ENCODE data around the gene OR5C1. TPM values are rescaled to one million over a fixed set of nuclear protein-coding genes. Genes with fewer than 3 reads are reported as not detected.
"Not testable (repeated sequence)": the region's sequence is repeated elsewhere in the genome, so short reads cannot be mapped to it uniquely, and the experiment has no call there.

Gene OR5C1
- total and polyA plus RNA-seq, 2 experiments from 2014 or later = not detected

DNA sequence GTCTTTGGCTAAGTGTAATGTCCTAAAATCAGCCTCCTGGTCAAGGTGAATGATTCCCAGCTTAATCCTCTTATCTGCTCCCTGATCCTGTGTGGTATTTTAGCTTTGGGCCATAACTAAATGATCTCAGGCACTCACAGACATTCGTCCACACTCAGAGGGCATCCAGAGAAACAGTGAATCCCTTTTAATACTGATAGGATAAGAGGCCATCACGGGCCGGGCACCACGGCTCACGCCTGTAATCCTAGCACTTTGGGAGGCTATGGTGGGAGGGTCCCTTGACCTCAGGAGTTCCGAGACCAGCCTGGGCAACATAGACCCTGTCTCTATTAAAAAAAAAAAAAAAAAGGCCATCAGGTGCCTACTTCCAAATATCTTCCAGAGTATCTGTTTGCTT, 33.3 kb downstream of the OR5C1 start:
- Histone ChIP-seq H3K27me3 (no peaks in the 10 kb centered on the region), H3K4me3 (no peak overlapping the region), H3K9me3 (ENCODE audit: low read depth) (no peaks in the 10 kb centered on the region), H3K79me2 (peaks cover 36% of the 10 kb centered on the region), H3K4me1 (ENCODE audit: insufficient read depth) (peaks cover 19% of the 10 kb centered on the region), H4K20me1 (ENCODE audit: insufficient read depth, poor library complexity, severe bottlenecking) (no peaks in the 10 kb centered on the region), H3K27ac (no peak overlapping the region), H3K9me2 (replicated peaks; ENCODE audit: insufficient read depth) (no peaks in the 10 kb centered on the region), H3K4me2 (no peak overlapping the region), H2AFZ (no peak overlapping the region), H3K36me3 (replicated peaks; ENCODE audit: insufficient read depth, low read depth) (no peaks in the 10 kb centered on the region)
- WGBS (ENCODE audit: low lambda C conversion rate, missing lambda C conversion rate) = 72% methylated on average over 6 of the region's 6 CpGs
- TF ChIP-seq EZH2 (IDR thresholded peaks at IDR 0.05; ENCODE audit: borderline replicate concordance) (no peak), EZH2phosphoT487 (IDR thresholded peaks at IDR 0.05; ENCODE audit: low read depth, severe bottlenecking, unreplicated experiment) (no peak)
- TF ChIP-seq, protein P1, sequence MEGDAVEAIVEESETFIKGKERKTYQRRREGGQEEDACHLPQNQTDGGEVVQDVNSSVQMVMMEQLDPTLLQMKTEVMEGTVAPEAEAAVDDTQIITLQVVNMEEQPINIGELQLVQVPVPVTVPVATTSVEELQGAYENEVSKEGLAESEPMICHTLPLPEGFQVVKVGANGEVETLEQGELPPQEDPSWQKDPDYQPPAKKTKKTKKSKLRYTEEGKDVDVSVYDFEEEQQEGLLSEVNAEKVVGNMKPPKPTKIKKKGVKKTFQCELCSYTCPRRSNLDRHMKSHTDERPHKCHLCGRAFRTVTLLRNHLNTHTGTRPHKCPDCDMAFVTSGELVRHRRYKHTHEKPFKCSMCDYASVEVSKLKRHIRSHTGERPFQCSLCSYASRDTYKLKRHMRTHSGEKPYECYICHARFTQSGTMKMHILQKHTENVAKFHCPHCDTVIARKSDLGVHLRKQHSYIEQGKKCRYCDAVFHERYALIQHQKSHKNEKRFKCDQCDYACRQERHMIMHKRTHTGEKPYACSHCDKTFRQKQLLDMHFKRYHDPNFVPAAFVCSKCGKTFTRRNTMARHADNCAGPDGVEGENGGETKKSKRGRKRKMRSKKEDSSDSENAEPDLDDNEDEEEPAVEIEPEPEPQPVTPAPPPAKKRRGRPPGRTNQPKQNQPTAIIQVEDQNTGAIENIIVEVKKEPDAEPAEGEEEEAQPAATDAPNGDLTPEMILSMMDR (IDR thresholded peaks at IDR 0.05; ENCODE audit: poor library complexity) = no peak
- DNase-seq (ENCODE audit: low spot score) = no peak

DNA sequence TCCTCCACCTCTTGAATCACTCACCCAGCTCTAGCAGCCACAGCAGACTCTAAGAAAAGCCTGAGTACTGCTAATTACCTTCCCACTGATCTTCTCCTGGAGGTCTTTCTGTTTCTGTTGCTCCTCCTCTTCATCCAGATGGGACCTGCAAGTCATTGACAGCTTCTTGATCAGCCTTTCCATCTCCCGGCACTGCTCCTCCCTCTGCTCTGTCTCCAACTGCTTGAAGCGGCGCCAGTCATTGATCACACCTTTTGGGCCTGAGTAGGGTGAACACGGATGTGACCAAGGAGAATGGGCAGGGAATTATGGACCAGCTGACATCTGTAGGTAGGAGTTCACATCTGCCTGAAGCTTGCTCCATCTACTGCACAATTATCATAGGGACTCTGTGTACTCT, 34.2 kb downstream of the OR5C1 start:
- no peak overlapping the region for H2AFZ ChIP-seq
- no peak overlapping the region for H3K4me2 ChIP-seq
- TF ChIP-seq EZH2 (IDR thresholded peaks at IDR 0.05; ENCODE audit: borderline replicate concordance) (no peak), EZH2phosphoT487 (IDR thresholded peaks at IDR 0.05; ENCODE audit: low read depth, severe bottlenecking, unreplicated experiment) (no peak)
- TF ChIP-seq, protein P1 (IDR thresholded peaks at IDR 0.05; ENCODE audit: poor library complexity) = no peak
- H3K36me3 ChIP-seq (replicated peaks; ENCODE audit: insufficient read depth, low read depth) = no peaks in the 10 kb centered on the region
- no peak overlapping the region for H3K27ac ChIP-seq
- H3K4me1 ChIP-seq (ENCODE audit: insufficient read depth) = peaks cover 26% of the 10 kb centered on the region
- no peaks in the 10 kb centered on the region for H3K9me2 ChIP-seq (replicated peaks; ENCODE audit: insufficient read depth)
- DNase-seq (ENCODE audit: low spot score) = no peak
- 95% methylated on average over 4 of the region's 4 CpGs for WGBS (ENCODE audit: low lambda C conversion rate, missing lambda C conversion rate)
- H4K20me1 ChIP-seq (ENCODE audit: insufficient read depth, poor library complexity, severe bottlenecking) = no peaks in the 10 kb centered on the region
- no peaks in the 10 kb centered on the region for H3K27me3 ChIP-seq
- peaks cover 45% of the 10 kb centered on the region for H3K79me2 ChIP-seq
- no peak overlapping the region for H3K4me3 ChIP-seq
- H3K9me3 ChIP-seq (ENCODE audit: low read depth) = no peaks in the 10 kb centered on the region

DNA sequence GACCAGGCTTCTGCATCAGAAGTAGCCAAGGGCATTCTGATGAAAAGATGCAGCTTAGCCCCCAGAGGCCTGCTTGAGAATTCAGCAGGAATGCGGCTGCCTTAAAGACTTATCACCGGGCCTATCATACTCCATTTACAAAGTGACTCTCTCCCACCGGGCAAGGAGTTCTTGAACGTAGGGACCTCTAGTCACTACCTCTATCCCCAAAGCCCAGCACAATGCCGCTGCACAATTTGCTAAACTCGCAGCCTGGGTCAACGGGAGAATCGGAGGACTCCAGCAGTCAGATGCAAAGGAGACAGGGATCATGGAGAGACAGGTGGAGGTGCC, 39.0 kb downstream of the OR5C1 start:
- Histone ChIP-seq H3K36me3 (replicated peaks; ENCODE audit: insufficient read depth, low read depth) (no peaks in the 10 kb centered on the region), H3K9me2 (replicated peaks; ENCODE audit: insufficient read depth) (no peaks in the 10 kb centered on the region), H3K9me3 (ENCODE audit: low read depth) (no peaks in the 10 kb centered on the region), H3K4me1 (ENCODE audit: insufficient read depth) (peaks cover 14% of the 10 kb centered on the region), H3K27ac (peak overlapping the region; percentile 91), H4K20me1 (ENCODE audit: insufficient read depth, poor library complexity, severe bottlenecking) (no peaks in the 10 kb centered on the region), H3K79me2 (peaks cover 39% of the 10 kb centered on the region), H3K4me2 (peak overlapping the region; percentile 96), H3K27me3 (no peaks in the 10 kb centered on the region), H2AFZ (peak overlapping the region; percentile 92), H3K4me3 (peak overlapping the region; percentile 43)
- peak; percentile 28 for DNase-seq (ENCODE audit: low spot score)
- under 1% methylated on average over 8 of the region's 8 CpGs for WGBS (ENCODE audit: low lambda C conversion rate, missing lambda C conversion rate)
- TF ChIP-seq EZH2phosphoT487 (IDR thresholded peaks at IDR 0.05; ENCODE audit: low read depth, severe bottlenecking, unreplicated experiment) (no peak), EZH2 (IDR thresholded peaks at IDR 0.05; ENCODE audit: borderline replicate concordance) (no peak)
- TF ChIP-seq, protein P1 (IDR thresholded peaks at IDR 0.05; ENCODE audit: poor library complexity) = no peak

DNA sequence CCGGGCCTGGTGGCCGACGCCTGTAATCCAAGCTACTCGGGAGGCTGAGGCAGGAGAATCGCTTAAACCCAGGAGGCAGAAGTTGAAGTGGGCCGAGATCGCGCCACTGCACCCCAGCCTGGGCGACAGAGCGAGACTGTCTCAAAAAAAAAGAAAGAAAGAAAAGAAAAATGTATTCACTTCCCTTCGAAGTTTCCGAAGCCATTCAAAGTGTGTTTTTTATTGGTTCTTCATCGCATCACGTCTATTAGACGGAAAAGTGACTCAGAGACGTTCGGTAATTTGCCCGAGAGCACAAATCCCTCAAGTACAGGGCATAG, 40.2 kb downstream of the OR5C1 start:
- Histone ChIP-seq H2AFZ (peak overlapping the region; percentile 96), H3K4me1 (ENCODE audit: insufficient read depth) (peaks cover 14% of the 10 kb centered on the region), H3K27ac (peak overlapping the region; percentile 91), H3K4me2 (peak overlapping the region; percentile 74), H3K4me3 (peak overlapping the region; percentile 43), H3K79me2 (peaks cover 39% of the 10 kb centered on the region)
- DNase-seq (ENCODE audit: low spot score); H3K27me3 ChIP-seq; H3K9me2 ChIP-seq (replicated peaks; ENCODE audit: insufficient read depth); H3K36me3 ChIP-seq (replicated peaks; ENCODE audit: insufficient read depth, low read depth); H3K9me3 ChIP-seq (ENCODE audit: low read depth); H4K20me1 ChIP-seq (ENCODE audit: insufficient read depth, poor library complexity, severe bottlenecking): not testable (repeated sequence)
- 77% methylated on average over 18 of the region's 18 CpGs for WGBS (ENCODE audit: low lambda C conversion rate, missing lambda C conversion rate)

Data from hepatocyte (in vitro differentiated cells).